T-helper 1 cell treated with Interleukin-12 subunit alpha and Interleukin-12 subunit beta and Interleukin-4 antibody, amounts not matched to agents 30 ng/mL and 1 ng/mL, for 36 hours (primary cell): ENCODE measurements around the gene RSKR. TPM values are rescaled to one million over a fixed set of nuclear protein-coding genes. Genes with fewer than 3 reads are reported as not detected.
"Not testable (repeated sequence)": the region's sequence is repeated elsewhere in the genome, so short reads cannot be mapped to it uniquely, and the experiment has no call there.

Experiments used
- intact Hi-C: fragments of 100-400 bp; cut with micrococcal nuclease; formaldehyde crosslinking; loops from one replicate; pipeline ENCODE4 v1.15.1; 2024
- total RNA-seq: library from RNA; stranded (reverse); gene quantifications from 2 replicates; pipeline ENCODE4 v1.2.3, GENCODE V29; 2022

The RSKR gene
- total RNA-seq, 1 donor from 2014 or later = 31.8 TPM

DNA sequence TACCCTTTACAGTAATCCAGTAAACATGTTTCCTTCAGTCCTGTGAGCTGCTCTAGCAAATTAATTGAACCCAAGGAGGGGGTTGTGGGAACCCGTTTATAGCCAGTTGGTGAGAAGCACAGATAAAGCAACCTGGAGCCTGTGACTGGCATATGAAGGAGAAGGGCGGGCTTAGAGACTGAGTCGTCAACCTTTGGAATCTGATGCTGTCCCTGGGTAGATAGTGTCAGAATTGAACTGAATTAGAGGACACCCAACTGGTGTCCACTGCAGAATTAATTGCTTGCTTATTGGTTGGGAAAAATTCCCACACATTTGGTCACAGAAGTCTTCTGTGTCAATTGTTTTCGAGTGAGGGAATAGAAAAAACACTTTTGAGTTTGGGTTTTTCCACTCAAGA is 12.8 kb upstream of the RSKR start:
- intact Hi-C loops = no loop called here

DNA sequence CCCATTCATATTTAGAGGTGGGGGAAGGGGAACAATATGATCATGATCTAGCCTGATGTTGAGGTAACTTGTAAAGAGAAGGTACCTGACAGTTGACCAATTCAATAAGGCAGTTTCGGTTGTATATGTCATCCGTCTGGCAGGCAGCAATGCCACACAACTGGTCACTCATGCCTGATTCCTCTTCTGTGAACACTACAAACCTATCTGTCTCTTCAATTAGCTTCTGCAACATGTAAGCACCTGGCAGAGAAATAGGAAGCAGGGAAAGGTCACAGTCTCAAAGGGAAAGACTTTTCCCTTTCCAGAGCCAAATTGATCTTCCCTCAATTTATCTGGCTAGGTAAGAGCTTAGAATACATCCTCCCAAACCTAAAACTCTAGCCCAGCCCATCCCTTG is 10.2 kb upstream of the RSKR start:
- intact Hi-C loops = no loop called here

DNA sequence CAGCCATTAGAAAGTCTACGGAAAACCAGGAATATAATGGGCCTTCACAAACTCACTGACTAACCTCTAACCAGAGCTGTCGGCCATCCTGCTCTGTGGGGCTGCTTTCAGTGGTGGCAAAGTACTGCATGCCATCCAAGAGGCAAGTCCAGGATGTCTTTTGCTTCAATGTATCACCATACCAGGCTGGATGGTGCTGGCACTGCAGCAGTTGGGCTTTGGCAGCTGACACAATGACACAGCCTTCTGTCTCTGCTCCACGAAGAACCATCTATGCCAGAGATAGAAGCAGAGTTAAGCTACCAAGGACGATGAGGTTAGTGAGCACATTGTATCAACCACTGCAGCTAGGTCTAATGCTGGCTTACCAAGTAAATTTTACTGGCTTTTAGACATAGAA is 9.7 kb upstream of the RSKR start:
- intact Hi-C loops = no loop called here

DNA sequence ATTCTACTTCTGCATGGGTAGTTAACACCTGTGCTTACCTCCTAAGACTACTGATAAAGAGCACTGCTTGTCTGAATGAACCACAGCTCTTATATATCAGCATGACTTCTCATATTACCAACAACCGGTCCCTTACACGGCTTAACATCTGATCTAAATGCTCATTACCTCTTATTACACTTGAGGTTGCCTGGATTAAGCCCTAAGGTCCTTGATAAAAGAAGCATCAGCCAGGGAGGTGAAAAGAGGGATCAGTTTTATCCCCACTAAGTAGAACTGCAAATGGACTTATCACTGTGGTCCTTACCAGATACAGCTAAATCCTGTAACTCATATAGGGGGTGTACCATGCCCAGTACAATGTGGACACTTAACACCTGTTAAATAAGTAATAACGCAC is 8.2 kb upstream of the RSKR start:
- intact Hi-C loops = no loop called here

DNA sequence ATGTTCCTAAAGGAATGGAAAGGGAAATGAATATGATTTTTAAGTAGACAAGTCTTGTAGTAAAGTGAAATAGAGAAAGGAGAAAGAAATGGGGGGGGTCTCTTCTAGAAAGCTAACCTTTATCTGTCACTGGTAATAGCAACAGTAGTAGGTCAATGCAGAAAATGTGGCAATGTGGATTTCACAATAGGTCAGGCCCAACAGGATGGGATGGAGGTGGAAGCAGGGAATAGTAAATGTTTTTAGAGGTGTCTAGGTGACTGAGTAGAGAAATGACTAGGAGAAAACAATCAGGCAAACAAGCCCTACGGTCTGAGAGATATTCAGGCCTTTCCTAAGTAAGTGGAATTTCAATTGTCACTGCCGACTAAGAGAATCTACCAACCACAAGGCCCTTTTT is 6.0 kb upstream of the RSKR start:
- intact Hi-C loops = no loop called here

DNA sequence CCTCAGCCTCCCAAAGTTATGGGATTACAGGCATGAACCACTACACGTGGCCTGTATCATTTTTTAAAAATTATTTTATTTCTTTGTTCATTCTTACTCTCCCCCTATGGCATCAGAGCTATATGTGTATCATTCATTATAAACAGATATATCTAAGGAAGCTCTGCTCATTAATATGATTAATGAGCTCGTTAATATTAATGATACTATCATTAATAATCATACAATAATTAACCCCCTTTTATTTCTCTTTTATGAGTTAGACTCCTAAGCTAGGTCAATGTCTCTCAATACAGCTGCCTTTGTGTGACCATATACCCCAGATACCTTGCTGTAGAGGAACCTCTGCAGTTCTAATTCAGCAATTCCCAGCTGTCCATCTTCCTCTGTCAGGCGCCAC is 4.5 kb upstream of the RSKR start:
- intact Hi-C loops = no loop called here

DNA sequence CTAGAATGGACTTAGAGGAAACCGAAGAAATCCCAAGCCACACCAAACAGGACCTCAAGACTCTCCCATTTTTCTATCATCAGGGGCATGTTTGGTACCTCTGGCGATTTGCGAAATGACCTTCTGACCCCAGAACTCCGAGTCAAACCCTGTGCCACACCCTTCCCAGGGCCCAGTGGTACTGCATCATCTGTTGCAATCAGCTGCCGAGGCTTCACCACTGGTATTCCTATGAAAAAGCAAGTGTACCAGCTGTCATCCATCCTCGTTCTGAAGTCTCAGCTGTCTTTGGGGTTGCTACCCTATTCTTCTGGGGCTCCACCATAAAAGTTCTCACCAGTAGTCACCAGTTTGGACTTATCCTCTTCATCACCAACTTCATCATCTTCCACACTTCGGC is 2.3 kb upstream of the RSKR start:
- intact Hi-C loops = no loop called here

DNA sequence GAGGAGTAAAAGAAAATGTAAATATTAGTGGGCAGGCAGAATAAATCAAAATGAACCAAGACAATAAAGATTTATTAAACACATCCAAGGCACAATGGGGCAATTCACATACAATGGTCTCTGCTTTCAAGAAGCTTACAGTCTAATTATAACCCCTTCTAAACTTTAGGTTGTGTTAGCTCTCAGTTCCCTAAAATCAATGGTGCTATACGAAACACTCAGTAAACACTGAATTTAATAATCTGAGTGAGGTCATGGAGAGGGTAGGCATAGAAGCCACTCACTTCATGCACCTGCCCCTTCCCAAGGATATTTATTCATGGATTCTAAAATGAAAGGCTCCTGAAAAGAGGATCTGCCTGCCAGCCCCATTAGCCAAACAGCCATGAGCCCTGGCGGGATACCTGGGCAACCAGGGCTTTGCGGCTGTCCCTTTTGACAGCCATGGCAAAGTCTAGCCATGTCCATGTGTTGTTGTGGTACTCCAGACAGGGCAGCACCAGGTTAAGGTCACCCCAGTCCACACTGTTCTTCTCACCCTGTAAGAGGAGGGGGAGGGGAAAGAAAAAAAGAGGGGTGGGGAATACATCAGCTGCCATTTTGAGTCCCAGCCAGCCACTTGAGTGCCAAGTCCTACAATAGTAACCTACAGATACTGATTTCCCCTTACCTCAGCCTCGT is 1.4 kb upstream of the RSKR start:
- intact Hi-C loops = no loop called here

DNA sequence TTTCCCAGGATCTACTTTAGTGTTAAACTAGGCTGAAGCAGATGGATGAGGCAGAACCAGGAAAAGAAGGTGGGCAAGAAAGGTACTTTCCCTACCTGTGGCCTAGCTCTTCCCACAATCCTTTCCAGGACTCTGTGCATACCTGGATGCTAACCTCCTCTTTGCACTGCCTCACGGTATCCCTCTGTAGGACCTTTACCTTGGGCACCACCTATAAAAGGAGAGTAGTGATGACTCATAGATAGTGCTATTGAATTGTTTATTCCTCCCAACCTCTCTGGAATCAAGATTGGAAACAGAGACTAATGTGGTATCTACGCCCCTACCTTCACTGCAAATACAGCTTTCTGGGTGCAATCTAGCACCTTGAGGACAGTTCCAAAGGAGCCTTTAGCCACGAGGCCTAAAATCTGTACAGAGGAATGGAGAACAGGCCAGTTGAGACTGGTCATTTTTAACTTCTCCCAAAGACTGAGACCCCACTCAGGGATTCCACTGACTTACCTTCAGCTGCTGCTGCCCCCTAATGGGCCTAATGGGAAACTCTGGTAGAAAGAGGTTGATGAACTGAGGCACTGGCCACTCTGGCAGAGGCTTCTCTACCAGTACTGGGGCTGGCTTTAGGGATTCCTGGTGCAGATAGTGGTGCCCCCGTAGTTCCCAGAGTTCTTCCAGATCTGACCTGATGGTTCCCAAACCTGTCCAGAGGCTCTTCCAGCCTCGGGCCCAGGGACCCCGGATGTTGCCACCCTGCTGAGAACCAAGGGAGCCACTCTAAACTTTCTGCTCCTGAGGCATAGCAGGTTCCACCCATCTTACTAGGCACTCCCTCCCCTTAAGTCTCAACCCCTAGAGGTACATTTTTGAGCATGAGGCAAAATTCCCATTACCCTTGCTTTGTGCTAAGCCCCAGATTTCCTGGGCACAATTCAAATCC is 781 bp downstream of the RSKR start:
- intact Hi-C loops = loop anchor here (5.0 kb wide), 1 partner anchor 66 kb away; no protein-coding TSS in a partner anchor

DNA sequence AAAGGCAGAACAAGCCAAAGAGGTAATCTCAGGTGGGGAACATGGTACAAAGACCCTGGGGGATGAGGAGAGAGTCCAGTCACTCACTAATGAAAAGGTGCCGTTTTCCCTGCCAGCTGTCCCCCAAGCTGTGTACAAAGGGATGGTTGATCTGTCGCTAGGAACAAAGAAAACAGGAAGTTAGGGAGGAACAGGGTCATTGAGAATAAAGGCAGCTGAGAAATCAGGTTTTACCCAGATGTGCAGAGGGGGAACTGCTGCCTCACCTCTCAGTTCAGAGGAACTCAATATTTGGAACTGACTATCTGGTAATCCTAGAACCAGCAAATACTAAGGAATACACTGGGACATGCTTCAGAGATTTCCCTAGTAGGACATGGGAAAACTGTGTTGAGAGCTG is 1.5 kb downstream of the RSKR start:
- intact Hi-C loops = loop anchor here (5.0 kb wide), 1 partner anchor 65 kb away; no protein-coding TSS in a partner anchor

DNA sequence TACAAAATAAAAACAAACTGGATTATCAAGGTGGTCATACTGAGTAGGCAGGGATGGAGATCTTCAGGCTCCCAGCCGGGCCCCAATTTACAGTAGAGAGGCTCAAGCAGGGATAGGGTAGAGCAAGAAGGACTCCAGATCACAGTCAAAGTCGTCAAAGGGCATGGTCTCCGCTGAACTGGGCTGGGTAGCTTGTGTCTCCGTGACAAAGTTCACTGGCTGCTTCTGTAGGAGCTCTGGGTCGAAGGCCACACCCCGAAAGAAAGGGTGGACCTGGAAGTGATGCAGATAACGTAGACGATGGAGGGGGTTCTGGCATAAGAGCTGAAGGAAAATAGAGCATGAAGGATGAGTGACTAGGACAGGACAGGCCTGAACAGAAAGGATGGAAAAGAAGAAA is 3.6 kb downstream of the RSKR start:
- intact Hi-C loops = loop anchor here (5.0 kb wide), 1 partner anchor 63 kb away; no protein-coding TSS in a partner anchor

DNA sequence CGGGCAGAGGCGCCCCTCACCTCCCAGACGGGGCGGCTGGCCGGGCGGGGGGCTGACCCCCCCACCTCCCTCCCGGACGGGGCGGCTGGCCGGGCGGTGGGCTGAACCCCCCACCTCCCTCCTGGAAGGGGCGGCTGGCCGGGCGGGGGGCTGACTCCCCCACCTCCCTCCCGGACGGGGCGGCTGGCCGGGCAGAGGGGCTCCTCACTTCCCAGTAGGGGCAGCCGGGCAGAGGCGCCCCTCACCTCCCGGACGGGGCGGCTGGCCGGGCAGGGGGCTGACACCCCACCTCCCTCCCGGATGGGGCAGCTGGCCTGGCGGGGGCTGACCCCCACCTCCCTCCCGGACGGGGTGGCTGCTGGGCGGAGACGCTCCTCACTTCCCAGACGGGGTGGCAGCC is 10.0 kb downstream of the RSKR start:
- intact Hi-C loops = not testable (repeated sequence)

DNA sequence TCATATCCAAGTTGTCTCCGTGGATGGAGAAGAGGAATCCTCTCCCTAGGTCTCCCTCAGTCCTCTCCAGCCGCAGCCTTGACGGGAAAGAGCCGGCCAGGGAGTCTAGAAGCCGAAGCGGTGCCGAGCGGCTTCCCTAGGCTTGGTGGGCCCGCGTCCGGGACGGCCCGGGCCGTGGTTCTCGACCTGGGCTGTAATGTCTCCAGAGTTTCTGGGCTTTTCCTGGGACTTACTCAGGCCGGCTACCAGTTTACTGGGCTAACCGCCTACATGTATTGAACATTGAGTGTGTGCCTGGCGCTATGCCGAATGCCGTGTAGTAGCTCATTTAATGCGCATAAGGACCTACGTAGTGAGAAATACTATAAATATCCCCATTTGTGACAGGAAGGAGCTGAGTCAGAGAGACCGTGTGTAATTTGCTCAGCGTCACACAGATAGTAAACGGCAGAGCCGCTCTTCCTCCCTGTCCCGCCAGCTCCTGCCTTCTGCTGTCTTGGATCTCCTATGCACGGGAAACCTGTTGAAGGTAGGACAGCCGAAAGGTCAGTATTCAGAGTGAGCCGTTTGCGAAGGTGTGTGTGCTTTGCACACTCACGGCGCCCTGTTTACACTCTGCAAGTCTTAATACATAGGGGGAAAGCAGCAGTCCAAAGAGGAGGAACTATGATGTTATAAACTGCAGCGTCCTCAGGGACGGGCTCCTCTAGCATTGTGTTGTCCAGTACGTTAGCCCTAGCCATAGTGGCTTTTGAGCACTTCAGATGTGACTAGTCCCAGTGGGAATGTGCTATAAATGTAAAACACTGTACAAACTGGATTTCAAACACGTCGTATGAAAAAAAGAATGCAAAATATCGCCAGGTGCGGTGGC is 14.4 kb downstream of the RSKR start:
- intact Hi-C loops = loop anchor here (1.0 to 2.0 kb wide), 10 partner anchors 23 to 353 kb away; partner anchors contain the start of genes ALDOC, BLTP2, ERAL1 and PIGS

DNA sequence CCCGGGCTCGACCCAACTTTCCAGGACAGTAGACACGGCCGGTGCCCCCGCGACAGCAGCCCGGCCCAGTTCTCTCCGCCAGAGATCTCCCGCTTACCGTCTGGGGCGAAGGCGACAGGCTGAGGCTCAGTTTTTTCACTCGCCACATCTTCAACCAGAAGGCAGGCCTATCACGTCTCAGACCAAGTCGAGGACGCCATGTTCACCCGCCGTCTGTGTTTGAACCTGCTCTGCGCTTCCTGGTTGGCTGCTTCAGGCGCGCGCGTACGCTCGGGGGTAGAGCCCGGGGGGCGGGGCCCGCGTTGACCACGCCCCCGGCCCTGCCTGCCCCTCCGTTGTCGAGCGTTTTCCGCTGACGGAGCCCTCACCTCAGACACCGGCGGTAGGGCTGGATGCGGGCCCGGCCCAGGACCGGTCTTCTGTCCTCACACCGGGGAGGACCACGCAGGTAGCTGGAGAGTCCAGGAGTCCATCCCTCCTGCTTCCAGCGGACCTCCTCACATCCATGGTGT is 15.1 kb downstream of the RSKR start, which contains the start of gene SPAG5:
Gene SPAG5, minus strand, starts transcription at position 227 of the 512 bp plus-strand sequence. Its CDS starts 79 bp downstream, at position 148.
- intact Hi-C loops = loop anchor here (1.0 to 2.0 kb wide), 10 partner anchors 23 to 353 kb away; partner anchors contain the start of genes ALDOC, BLTP2, ERAL1 and PIGS

DNA sequence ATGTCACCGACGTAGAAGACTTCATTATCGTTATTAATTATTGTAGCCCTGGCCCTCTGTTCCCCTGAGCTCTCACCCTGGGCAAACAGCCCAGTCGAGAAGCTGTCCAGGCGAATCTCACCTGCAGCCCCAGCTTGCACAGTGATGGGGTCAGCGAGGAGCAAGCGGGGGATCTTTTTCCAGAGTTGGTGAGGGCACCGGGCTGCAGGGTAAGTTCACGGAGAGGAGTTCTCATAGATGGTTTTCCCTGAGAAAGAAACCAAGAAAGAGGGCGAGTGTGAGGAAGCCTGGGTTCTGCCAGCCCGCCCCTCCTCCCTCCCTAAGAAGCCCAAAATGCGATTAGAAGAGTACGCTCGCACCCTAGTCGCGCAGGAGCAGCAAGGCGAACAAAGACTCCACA is 15.6 kb downstream of the RSKR start:
- intact Hi-C loops = loop anchor here (2.0 kb wide), 1 partner anchor 256 kb away; the partner anchor contains the start of gene ERAL1

DNA sequence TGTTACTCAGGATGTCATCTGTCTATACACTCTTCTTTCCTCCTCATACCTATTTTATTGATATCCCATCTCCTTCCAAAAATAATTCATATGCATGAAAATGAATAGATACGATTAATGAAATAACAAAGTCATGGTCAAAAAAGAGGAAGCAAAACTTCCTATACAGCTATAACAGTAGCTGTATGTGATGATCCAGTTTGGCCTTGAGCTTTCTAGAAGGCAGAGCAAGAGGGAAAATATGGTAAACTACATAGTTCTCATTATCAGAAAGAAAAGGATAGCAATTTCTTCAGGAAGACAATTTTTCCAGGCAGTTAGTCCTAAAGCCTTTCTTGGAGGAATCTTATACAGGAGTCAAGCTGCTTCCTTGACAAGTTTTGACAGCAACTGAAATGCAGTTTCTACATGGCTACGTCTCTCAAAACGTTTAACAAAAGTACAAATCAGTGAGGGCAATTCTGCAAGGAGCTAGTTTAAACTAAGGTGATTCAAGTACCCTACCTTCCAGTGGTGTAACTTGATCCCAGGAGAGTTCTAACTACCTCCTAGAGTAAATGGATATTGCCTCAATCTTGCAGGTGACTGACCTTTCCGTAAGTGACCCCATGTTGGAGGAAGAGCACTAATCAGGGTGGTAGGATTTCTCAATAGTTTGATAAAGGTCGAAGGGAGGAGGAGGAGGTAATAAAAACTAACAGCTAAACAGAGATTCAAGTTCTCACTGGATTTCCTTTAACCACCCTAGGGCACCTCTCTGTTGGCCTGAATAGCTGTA is 16.2 kb downstream of the RSKR start:
- intact Hi-C loops = loop anchor here (2.0 kb wide), 1 partner anchor 257 kb away; the partner anchor contains the start of gene ERAL1

DNA sequence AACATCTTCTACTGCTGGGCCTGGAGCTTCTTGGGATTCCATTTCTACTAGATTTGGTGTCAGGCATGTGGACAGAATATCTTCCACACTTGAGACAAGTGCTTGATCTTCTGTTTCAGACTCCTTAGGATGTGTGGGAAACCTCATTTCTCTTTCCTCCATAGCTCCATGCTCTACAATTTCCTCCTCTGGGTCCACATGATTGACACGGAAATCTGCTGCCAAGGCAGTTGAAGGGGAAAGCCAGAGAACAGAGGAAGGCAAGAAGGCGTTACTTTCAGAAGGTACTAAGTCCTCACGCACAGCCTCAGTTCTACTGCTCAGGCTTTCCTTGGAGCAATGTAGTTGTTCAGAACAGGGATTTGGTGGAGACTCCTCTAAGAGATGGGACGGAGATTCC is 21.7 kb downstream of the RSKR start:
- intact Hi-C loops = no loop called here

DNA sequence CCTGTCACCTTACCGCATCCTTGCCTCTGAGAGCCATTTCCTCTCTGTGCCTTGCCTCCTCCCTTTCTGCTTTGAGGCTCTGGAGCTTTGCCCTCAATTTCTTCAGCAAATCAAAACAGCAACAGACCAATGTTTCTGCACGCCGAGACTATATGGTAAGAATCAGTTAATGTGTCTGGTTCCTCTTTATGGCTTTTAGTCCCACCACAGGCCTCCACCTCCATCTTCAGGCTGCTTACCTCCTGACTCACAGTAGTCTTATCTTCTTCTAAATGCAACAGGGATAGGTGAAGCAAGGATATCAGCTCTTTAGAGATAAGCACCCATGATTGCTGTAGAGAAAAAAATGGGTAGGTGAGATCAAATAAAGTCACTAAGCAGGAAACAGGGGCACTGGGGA is 28.1 kb downstream of the RSKR start:
- intact Hi-C loops = no loop called here

DNA sequence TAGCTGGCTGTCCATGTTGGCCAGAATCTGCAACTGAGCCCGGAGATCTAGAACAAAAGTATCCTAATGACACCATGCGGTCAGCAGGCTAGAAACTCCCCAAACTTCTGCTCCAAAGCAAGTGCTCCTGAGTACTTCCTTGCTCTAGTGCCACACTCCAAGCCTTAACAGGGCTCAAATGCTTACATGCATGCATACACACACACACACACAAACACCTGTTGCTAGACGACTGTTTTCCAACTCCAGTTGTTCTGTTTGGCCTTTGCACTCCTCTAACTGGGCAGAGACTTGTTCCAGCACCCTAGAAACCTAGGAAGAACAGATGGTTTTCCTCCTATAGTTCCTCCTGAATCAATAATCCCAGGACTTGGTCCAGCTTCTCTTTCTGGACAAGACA is 29.6 kb downstream of the RSKR start:
- intact Hi-C loops = no loop called here

DNA sequence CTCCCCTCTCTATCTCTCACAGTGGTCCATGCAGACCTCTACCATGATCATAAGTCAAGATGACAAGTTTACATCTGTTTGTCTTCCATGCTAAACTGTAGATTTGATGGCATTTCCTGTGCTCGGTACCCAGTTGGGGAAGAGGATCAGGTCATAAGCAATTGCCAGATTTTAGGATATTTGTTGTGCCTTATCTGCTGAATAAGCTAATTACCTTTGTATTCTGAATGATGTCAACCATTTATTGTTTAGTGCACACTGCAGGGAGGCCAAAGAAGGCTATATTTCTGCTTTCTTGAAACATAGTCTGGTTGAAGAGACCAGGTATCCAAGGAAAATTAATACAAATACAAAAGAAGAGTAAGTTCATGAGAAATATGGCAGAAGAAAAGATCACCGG is 31.5 kb downstream of the RSKR start:
- intact Hi-C loops = no loop called here
